GM12878 (cell line): ENCODE data around the gene TCOF1. TPM values are rescaled to one million over a fixed set of nuclear protein-coding genes. Genes with fewer than 3 reads are reported as not detected.

Experiments used
- ATAC-seq: fragments of 200-7000 bp; cut with Tn5 transposase; 3 replicates; pipeline ENCODE4 v1.9.1; 2020; ENCODE audit warnings: mild to moderate bottlenecking, moderate library complexity
- BruUV-seq: library from RNA; stranded (reverse); fragments of 400-500 nt; replicated peaks from 2 replicates; lab custom pipeline; 2021; lab: Mats Ljungman, UMichigan
- CTCF ChIA-PET: fragments of 300-600 bp; sonication (Branson Sonifier 250); formaldehyde crosslinking; extraction: SDS; loops from one replicate; lab custom pipeline; 2021; ENCODE audit warnings: inconsistent platforms; lab: Yijun Ruan, JAX
- POLR2A ChIA-PET: fragments of 350-600 bp; formaldehyde crosslinking; extraction: SDS; loops from one replicate; lab custom pipeline; 2021; ENCODE audit warnings: inconsistent platforms; lab: Charles Lee
- RAD21 ChIA-PET: fragments of 300-600 bp; sonication (Branson Sonifier 250); formaldehyde crosslinking; loops from one replicate; lab custom pipeline; 2023; ENCODE audit warnings: antibody characterized with exemption; ENCODE audit not compliant: unreplicated experiment; lab: Charles Lee
- SMC1A ChIA-PET: fragments of 300-600 bp; sonication (Branson Sonifier 250); formaldehyde crosslinking; loops from one replicate; lab custom pipeline; 2023; ENCODE audit not compliant: unreplicated experiment, uncharacterized antibody; lab: Charles Lee
- DNase-seq: peaks from one replicate; pipeline ENCODE4 v3.0.0-alpha.2; 2011; ENCODE audit warnings: low read depth, low spot score
- FAIRE-seq: peaks from 3 replicates; lab custom pipeline; 2011; peaks lifted over from hg19 to GRCh38; lab: Jason Lieb, UNC
- H2AFZ ChIP-seq: 2 replicates; pipeline ENCODE4 v1.6.0; 2011; ENCODE audit warnings: low read depth, low read length, control low read depth; ENCODE audit not compliant: control insufficient read depth
- H3K27ac ChIP-seq: 2 replicates; pipeline ENCODE4 v1.5.1; 2011; ENCODE audit warnings: control low read depth; ENCODE audit not compliant: control insufficient read depth, insufficient read depth
- H3K27me3 ChIP-seq, 2 experiments: replicated peaks in 1 of 2; 2 replicates each; pipeline versions ENCODE4 v1.6.0 to v1.6.1; 2011; ENCODE audit warnings: low read length in 1 of 2; ENCODE audit not compliant: control insufficient read depth in 2 of 2, insufficient read depth in 2 of 2
- H3K36me3 ChIP-seq, 2 experiments: 2 replicates each; pipeline ENCODE4 v1.5.1; 2011; ENCODE audit warnings: low read length in 1 of 2; ENCODE audit not compliant: control insufficient read depth in 2 of 2, insufficient read depth in 2 of 2
- H3K4me1 ChIP-seq: 2 replicates; pipeline ENCODE4 v1.6.1; 2011; ENCODE audit warnings: mild to moderate bottlenecking, low read length, moderate library complexity, mixed read lengths; ENCODE audit not compliant: control insufficient read depth, insufficient read depth
- H3K4me2 ChIP-seq: 2 replicates; pipeline ENCODE4 v1.6.0; 2011; ENCODE audit warnings: control low read depth; ENCODE audit not compliant: control insufficient read depth, insufficient read depth
- H3K4me3 ChIP-seq: fragments of 200-600 bp; sonication (generic); 2 replicates; pipeline ENCODE4 v1.5.1; 2016
- H3K79me2 ChIP-seq: 2 replicates; pipeline ENCODE4 v1.6.0; 2011; ENCODE audit warnings: low read length; ENCODE audit not compliant: control insufficient read depth, insufficient read depth
- H3K9ac ChIP-seq: 2 replicates; pipeline ENCODE4 v1.8.0; 2011; ENCODE audit warnings: low read length, control low read depth, mixed read lengths; ENCODE audit not compliant: control insufficient read depth, insufficient read depth
- H3K9me3 ChIP-seq: replicated peaks from 3 replicates; pipeline ENCODE4 v1.5.1; 2011; ENCODE audit warnings: mild to moderate bottlenecking, low read length; ENCODE audit not compliant: control insufficient read depth, insufficient read depth
- H4K20me1 ChIP-seq: 2 replicates; pipeline ENCODE4 v1.6.0; 2011; ENCODE audit not compliant: control insufficient read depth, insufficient read depth
- EED ChIP-seq: sonication (generic); IDR thresholded peaks from 2 replicates; pipeline ENCODE4 v1.6.1; 2016; ENCODE audit warnings: antibody characterized with exemption, low read depth
- FOXM1 ChIP-seq: IDR thresholded peaks from 2 replicates; pipeline ENCODE4 v1.6.1; 2012; ENCODE audit warnings: low read depth, mild to moderate bottlenecking, inconsistent platforms, low read length, moderate library complexity
- HDGF ChIP-seq: fragments of 450-650 bp; IDR thresholded peaks from 2 replicates; pipeline ENCODE4 v1.6.1; 2016; ENCODE audit warnings: antibody characterized with exemption
- JUNB ChIP-seq: IDR thresholded peaks from 2 replicates; pipeline ENCODE4 v1.6.1; 2016; ENCODE audit warnings: antibody characterized with exemption, mild to moderate bottlenecking
- LARP7 ChIP-seq: fragments of 450-650 bp; IDR thresholded peaks from 2 replicates; pipeline ENCODE4 v1.6.1; 2017; ENCODE audit warnings: mild to moderate bottlenecking
- MTA2 ChIP-seq: fragments of 450-650 bp; IDR thresholded peaks from 2 replicates; pipeline ENCODE4 v1.6.1; 2016; ENCODE audit warnings: low read depth, mild to moderate bottlenecking, moderate library complexity
- NBN ChIP-seq: fragments of 450-650 bp; IDR thresholded peaks from 2 replicates; pipeline ENCODE4 v1.6.1; 2016
- PAX5 ChIP-seq: IDR thresholded peaks from 2 replicates; pipeline ENCODE4 v1.6.1; 2011; ENCODE audit warnings: low read depth, low read length, borderline replicate concordance
- POU2F2 ChIP-seq: IDR thresholded peaks from 3 replicates; pipeline ENCODE4 v1.6.1; 2011; ENCODE audit warnings: low read depth, mild to moderate bottlenecking, low read length, borderline replicate concordance
- RAD21 ChIP-seq: IDR thresholded peaks from 2 replicates; pipeline ENCODE4 v1.6.1; 2011; ENCODE audit warnings: mild to moderate bottlenecking, low read depth, low read length, moderate library complexity; ENCODE audit not compliant: insufficient read depth
- RB1 ChIP-seq: fragments of 450-650 bp; formaldehyde crosslinking; IDR thresholded peaks from 2 replicates; pipeline ENCODE4 v1.6.1; 2017; ENCODE audit warnings: mild to moderate bottlenecking, borderline replicate concordance
- RFX5 ChIP-seq: IDR thresholded peaks from 2 replicates; pipeline ENCODE4 v1.6.1; 2011; ENCODE audit warnings: low read depth, low read length, improper control_type of control experiment
- RUNX3 ChIP-seq: IDR thresholded peaks from 2 replicates; pipeline ENCODE4 v1.6.1; 2012; ENCODE audit warnings: low read length, inconsistent platforms
- STAT3 ChIP-seq: IDR thresholded peaks from 2 replicates; pipeline ENCODE4 v1.6.1; 2011; ENCODE audit warnings: low read depth, low read length, improper control_type of control experiment
- TBL1XR1 ChIP-seq: IDR thresholded peaks from 2 replicates; pipeline ENCODE4 v1.6.1; 2012; ENCODE audit warnings: low read depth, low read length, improper control_type of control experiment
- YY1 ChIP-seq: IDR thresholded peaks from 2 replicates; pipeline ENCODE4 v1.6.1; 2011; ENCODE audit warnings: low read depth, mild to moderate bottlenecking, low read length
- WGBS: methylation state at CpG from one replicate; pipeline ENCODE4 v1.1.6; 2016; ENCODE audit warnings: low lambda C conversion rate; ENCODE audit not compliant: insufficient replicate concordance, insufficient coverage; ENCODE audit errors: missing lambda C conversion rate; 5-methylcytosine and 5-hydroxymethylcytosine counted together
- in situ Hi-C: fragments of 300-500 bp; cut with MboI; formaldehyde crosslinking; loops from 9 replicates; pipeline ENCODE4 v1.14.3; 2018; ENCODE audit warnings: mixed read lengths
- intact Hi-C: fragments of 100-400 bp; cut with micrococcal nuclease; formaldehyde crosslinking; loops from one replicate; pipeline ENCODE4 v1.14.2; 2022; ENCODE audit not compliant: unreplicated experiment
- polyA plus RNA-seq, 11 experiments: library from polyadenylated mRNA; depleted of rRNA in 4 of 11; unstranded in 6 of 11; stranded (reverse) in 5 of 11; fragments of >200 nt; fragmentation: Nextera tagmentation in 4 of 11; fragmentation: Illumina TruSeq in 1 of 11; extraction: Ambion mirVana in 4 of 11; extraction: Trizol in 1 of 11; gene quantifications; 1 replicate in 1 of 11; 2 replicates in 10 of 11; pipeline versions ENCODE4 v1.2.1 to v1.2.3, GENCODE V29; 2011 to 2016; ENCODE audit warnings: inconsistent platforms in 2 of 11, missing spikeins in 2 of 11, low read depth in 1 of 11
- total RNA-seq, 4 experiments: library from RNA; depleted of rRNA in 3 of 4; stranded (reverse); fragments of >200 nt in 3 of 4; fragmentation: Illumina TruSeq in 1 of 4; extraction: Trizol in 1 of 4; gene quantifications; 2 replicates each; pipeline versions ENCODE4 v1.2.1 to v1.2.3, GENCODE V29; 2013 to 2021
- TF ChIP-seq, protein P1 (sequence below): IDR thresholded peaks from 2 replicates; pipeline ENCODE4 v1.6.1; 2012; ENCODE audit warnings: low read length, inconsistent platforms
- TF ChIP-seq, protein P2 (sequence below): IDR thresholded peaks from 2 replicates; pipeline ENCODE4 v1.6.1; 2012; ENCODE audit warnings: low read depth, low read length, improper control_type of control experiment
- TF ChIP-seq, protein P3 (sequence below): fragments of 450-650 bp; IDR thresholded peaks from 2 replicates; pipeline ENCODE4 v1.6.1; 2016; ENCODE audit warnings: mild to moderate bottlenecking

TCOF1 gene
- total and polyA plus RNA-seq, 10 of the 15 experiments (the other 5 are each of a cell fraction or from before 2014, with no cell fraction given), result 8.7 to 83.9 (median 38.9) TPM

DNA sequence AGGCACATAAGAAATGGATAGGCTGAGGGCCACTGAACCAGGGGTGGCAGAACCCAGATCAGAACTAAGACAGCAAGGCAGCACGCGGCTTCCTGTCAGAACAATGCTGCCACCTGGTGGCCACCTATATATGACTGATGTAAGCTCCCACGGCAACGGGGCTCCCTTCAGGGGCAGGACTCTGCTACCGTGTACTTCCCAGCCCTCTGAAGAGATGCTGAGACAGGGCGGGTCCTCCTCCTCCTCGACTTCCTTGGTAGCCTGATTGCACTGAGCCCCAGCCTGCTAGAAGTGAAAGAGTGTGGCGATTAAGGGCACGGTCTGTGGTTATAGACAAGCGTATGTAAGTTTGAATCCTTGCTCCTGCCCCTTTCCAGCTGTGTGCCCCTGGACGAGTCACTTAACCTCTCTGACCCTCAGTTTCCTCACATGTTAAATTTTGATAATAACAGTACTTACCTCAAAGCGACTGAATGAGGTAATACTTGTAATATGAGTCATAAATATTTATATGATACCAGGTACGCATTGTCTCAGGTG lies 78.7 kb downstream of the TCOF1 start:
- peak; percentile 60 for DNase-seq
- Histone ChIP-seq H4K20me1 (no peaks in the 10 kb centered on the region), H3K27ac (no peak overlapping the region), H3K9ac (no peak overlapping the region), H2AFZ (peak overlapping the region; percentile 75), H3K79me2 (no peaks in the 10 kb centered on the region; the same call in 1 of the 2 replicates), H3K4me3 (no peak overlapping the region), H3K36me3 (no peaks in the 10 kb centered on the region), H3K27me3 (no peaks in the 10 kb centered on the region), H3K4me2 (peak overlapping the region; percentile 86), H3K9me3 (no peaks in the 10 kb centered on the region), H3K4me1 (peaks cover 5% of the 10 kb centered on the region)
- SMC1A ChIA-PET, result interaction anchor here (0.9 to 5.7 kb wide), 11 partner anchors 9 to 230 kb away, joined by 3 to 127 read pairs (median 4); partner anchors contain the start of gene CD74
- no TSS peak for BruUV-seq
- in situ Hi-C loops, result no loop called here
- peak; percentile 92 for FAIRE-seq
- intact Hi-C loops, result loop anchor here (1.0 to 10.0 kb wide), 6 partner anchors 24 to 306 kb away; partner anchors contain the start of genes CD74 and TCOF1
- RAD21 ChIA-PET, result interaction anchor here (0.6 to 5.8 kb wide), 16 partner anchors 11 to 277 kb away, joined by 3 to 115 read pairs (median 4); partner anchors contain the start of genes CD74 and RPS14
- peak; percentile 96 for ATAC-seq
- CTCF ChIA-PET, result interaction anchor here (0.6 to 10.6 kb wide), 28 partner anchors 10 to 274 kb away, joined by 3 to 274 read pairs (median 4); no protein-coding TSS in a partner anchor
- POLR2A ChIA-PET, result interaction anchor here (0.6 to 5.7 kb wide), 5 partner anchors 9 to 1171 kb away, joined by 3 to 44 read pairs (median 3); partner anchors contain the start of gene CD74
- WGBS, result 6% methylated on average over 13 of the region's 13 CpGs
- TF ChIP-seq, protein P1, sequence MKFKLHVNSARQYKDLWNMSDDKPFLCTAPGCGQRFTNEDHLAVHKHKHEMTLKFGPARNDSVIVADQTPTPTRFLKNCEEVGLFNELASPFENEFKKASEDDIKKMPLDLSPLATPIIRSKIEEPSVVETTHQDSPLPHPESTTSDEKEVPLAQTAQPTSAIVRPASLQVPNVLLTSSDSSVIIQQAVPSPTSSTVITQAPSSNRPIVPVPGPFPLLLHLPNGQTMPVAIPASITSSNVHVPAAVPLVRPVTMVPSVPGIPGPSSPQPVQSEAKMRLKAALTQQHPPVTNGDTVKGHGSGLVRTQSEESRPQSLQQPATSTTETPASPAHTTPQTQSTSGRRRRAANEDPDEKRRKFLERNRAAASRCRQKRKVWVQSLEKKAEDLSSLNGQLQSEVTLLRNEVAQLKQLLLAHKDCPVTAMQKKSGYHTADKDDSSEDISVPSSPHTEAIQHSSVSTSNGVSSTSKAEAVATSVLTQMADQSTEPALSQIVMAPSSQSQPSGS, result peak; percentile 30; the same call in 1 of the 2 replicates
- TF ChIP-seq PAX5, result 0 out of 2 replicates have a peak, but pooled peaks have one; percentile 16
- 0 out of 2 replicates have a peak, but pooled peaks have one; percentile 56 for TF ChIP-seq STAT3
- peak; percentile 61 for TF ChIP-seq RFX5
- TF ChIP-seq EED, result 0 out of 2 replicates have a peak, but pooled peaks have one; percentile 44
- TF ChIP-seq LARP7, result peak; percentile 79
- TF ChIP-seq, protein P2, sequence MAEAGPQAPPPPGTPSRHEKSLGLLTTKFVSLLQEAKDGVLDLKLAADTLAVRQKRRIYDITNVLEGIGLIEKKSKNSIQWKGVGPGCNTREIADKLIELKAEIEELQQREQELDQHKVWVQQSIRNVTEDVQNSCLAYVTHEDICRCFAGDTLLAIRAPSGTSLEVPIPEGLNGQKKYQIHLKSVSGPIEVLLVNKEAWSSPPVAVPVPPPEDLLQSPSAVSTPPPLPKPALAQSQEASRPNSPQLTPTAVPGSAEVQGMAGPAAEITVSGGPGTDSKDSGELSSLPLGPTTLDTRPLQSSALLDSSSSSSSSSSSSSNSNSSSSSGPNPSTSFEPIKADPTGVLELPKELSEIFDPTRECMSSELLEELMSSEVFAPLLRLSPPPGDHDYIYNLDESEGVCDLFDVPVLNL, result 0 out of 2 replicates have a peak, but pooled peaks have one; percentile 12
- TF ChIP-seq NBN, result peak; percentile 58
- TF ChIP-seq, protein P3, sequence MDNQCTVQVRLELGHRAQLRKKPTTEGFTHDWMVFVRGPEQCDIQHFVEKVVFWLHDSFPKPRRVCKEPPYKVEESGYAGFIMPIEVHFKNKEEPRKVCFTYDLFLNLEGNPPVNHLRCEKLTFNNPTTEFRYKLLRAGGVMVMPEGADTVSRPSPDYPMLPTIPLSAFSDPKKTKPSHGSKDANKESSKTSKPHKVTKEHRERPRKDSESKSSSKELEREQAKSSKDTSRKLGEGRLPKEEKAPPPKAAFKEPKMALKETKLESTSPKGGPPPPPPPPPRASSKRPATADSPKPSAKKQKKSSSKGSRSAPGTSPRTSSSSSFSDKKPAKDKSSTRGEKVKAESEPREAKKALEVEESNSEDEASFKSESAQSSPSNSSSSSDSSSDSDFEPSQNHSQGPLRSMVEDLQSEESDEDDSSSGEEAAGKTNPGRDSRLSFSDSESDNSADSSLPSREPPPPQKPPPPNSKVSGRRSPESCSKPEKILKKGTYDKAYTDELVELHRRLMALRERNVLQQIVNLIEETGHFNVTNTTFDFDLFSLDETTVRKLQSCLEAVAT, result peak; percentile 36; the same call in 1 of the 2 replicates
- TF ChIP-seq HDGF, result no peak
- peak; percentile 87 for TF ChIP-seq RAD21
- no peak for TF ChIP-seq MTA2
- TF ChIP-seq JUNB, result peak; percentile 85
- peak; percentile 17; the same call in 1 of the 2 replicates for TF ChIP-seq TBL1XR1
- peak; percentile 29; the same call in 1 of the 2 replicates for TF ChIP-seq RUNX3
- no peak for TF ChIP-seq FOXM1
- peak; percentile 68; the same call in 1 of the 2 replicates for TF ChIP-seq RB1
- TF ChIP-seq POU2F2, result peak; percentile 31; the same call in 1 of the 3 replicates
- peak; percentile 64; the same call in 1 of the 2 replicates for TF ChIP-seq YY1
